IMR-90 (cell line): Measurements from ENCODE around the gene PGF. TPM values are rescaled to one million over a fixed set of nuclear protein-coding genes. Genes with fewer than 3 reads are reported as not detected.

Experiments
- ATAC-seq: fragments of 200-7000 bp; cut with Tn5 transposase; 2 replicates; pipeline ENCODE4 v1.9.1; 2020; ENCODE audit warnings: low read depth, mild to moderate bottlenecking, moderate library complexity
- BruUV-seq: library from RNA; stranded (reverse); fragments of 400-500 nt; replicated peaks from 2 replicates; lab custom pipeline; 2021; lab: Mats Ljungman, UMichigan
- CTCF ChIA-PET: fragments of 300-600 bp; formaldehyde crosslinking; extraction: SDS; loops from one replicate; lab custom pipeline; 2021; ENCODE audit warnings: antibody characterized with exemption; lab: Yijun Ruan, JAX
- POLR2A ChIA-PET: fragments of 300-600 bp; sonication (Branson Sonifier 250); formaldehyde crosslinking; loops from one replicate; lab custom pipeline; 2022; ENCODE audit warnings: antibody characterized with exemption; ENCODE audit not compliant: unreplicated experiment; lab: Charles Lee
- DNase-seq: peaks from one replicate; pipeline ENCODE4 v3.0.0; 2013
- H2AFZ ChIP-seq: replicated peaks from 2 replicates; pipeline ENCODE3; 2013; ENCODE audit warnings: low read length, mild to moderate bottlenecking; ENCODE audit not compliant: poor library complexity
- H2AK5ac ChIP-seq: 2 replicates; pipeline ENCODE4 v1.6.1; 2013; ENCODE audit warnings: low read depth, low read length, inconsistent platforms
- H2AK9ac ChIP-seq: replicated peaks from 2 replicates; pipeline ENCODE3; 2013; ENCODE audit warnings: mild to moderate bottlenecking, low read depth, low read length, moderate library complexity; ENCODE audit not compliant: poor library complexity
- H2BK120ac ChIP-seq: 2 replicates; pipeline ENCODE4 v1.6.1; 2013; ENCODE audit warnings: low read depth, low read length, inconsistent platforms
- H2BK15ac ChIP-seq: 3 replicates; pipeline ENCODE4 v1.6.1; 2013; ENCODE audit warnings: low read depth, low read length, inconsistent platforms
- H2BK20ac ChIP-seq: 2 replicates; pipeline ENCODE4 v1.6.1; 2013; ENCODE audit warnings: low read depth, mild to moderate bottlenecking, inconsistent platforms, low read length, moderate library complexity
- H2BK5ac ChIP-seq: 2 replicates; pipeline ENCODE4 v1.6.1; 2013; ENCODE audit warnings: mild to moderate bottlenecking, low read depth, low read length, inconsistent platforms; ENCODE audit not compliant: poor library complexity, severe bottlenecking
- H3K14ac ChIP-seq: replicated peaks from 2 replicates; pipeline ENCODE4 v1.6.1; 2013; ENCODE audit warnings: low read depth, low read length, inconsistent platforms
- H3K18ac ChIP-seq: 2 replicates; pipeline ENCODE4 v1.6.1; 2013; ENCODE audit warnings: low read depth, low read length, control low read depth
- H3K23ac ChIP-seq: 2 replicates; pipeline ENCODE4 v1.6.1; 2013; ENCODE audit warnings: low read depth, low read length, inconsistent platforms
- H3K27ac ChIP-seq: 2 replicates; pipeline ENCODE4 v1.5.1; 2013; ENCODE audit warnings: mild to moderate bottlenecking, control low read depth, low read length; ENCODE audit not compliant: insufficient read depth
- H3K27me3 ChIP-seq: 2 replicates; pipeline ENCODE4 v1.6.1; 2013; ENCODE audit warnings: low read length; ENCODE audit not compliant: control insufficient read depth, insufficient read depth
- H3K36me3 ChIP-seq: 2 replicates; pipeline ENCODE4 v1.6.1; 2013; ENCODE audit warnings: low read length, mixed read lengths; ENCODE audit not compliant: control insufficient read depth, insufficient read depth
- H3K4ac ChIP-seq: 2 replicates; pipeline ENCODE4 v1.6.1; 2013; ENCODE audit warnings: low read depth, low read length, inconsistent platforms
- H3K4me1 ChIP-seq: 2 replicates; pipeline ENCODE4 v1.6.1; 2013; ENCODE audit warnings: low read length, mixed read lengths; ENCODE audit not compliant: control insufficient read depth, insufficient read depth
- H3K4me2 ChIP-seq: 2 replicates; pipeline ENCODE4 v1.6.1; 2013; ENCODE audit warnings: low read depth, mild to moderate bottlenecking, control low read depth, low read length, moderate library complexity
- H3K4me3 ChIP-seq: 2 replicates; pipeline ENCODE4 v1.5.1; 2013; ENCODE audit warnings: low read depth, mild to moderate bottlenecking, control low read depth, low read length, moderate library complexity; ENCODE audit not compliant: insufficient read depth
- H3K56ac ChIP-seq: 2 replicates; pipeline ENCODE4 v1.6.1; 2013; ENCODE audit warnings: low read length, inconsistent platforms; ENCODE audit not compliant: insufficient read depth; ENCODE audit errors: extremely low read depth
- H3K79me1 ChIP-seq, 2 experiments: 2 replicates each; pipeline ENCODE4 v1.6.1; 2013; ENCODE audit warnings: low read length in 2 of 2, inconsistent platforms in 1 of 2, low read depth in 1 of 2
- H3K9ac ChIP-seq: 2 replicates; pipeline ENCODE4 v1.6.1; 2013; ENCODE audit warnings: low read depth, low read length, control low read depth
- H3K9me1 ChIP-seq: 2 replicates; pipeline ENCODE4 v1.6.1; 2013; ENCODE audit warnings: low read length, inconsistent platforms; ENCODE audit not compliant: insufficient read depth
- H3K9me3 ChIP-seq: 2 replicates; pipeline ENCODE4 v1.6.1; 2013; ENCODE audit warnings: low read length; ENCODE audit not compliant: control insufficient read depth, insufficient read depth
- H4K20me1 ChIP-seq: 2 replicates; pipeline ENCODE4 v1.6.1; 2013; ENCODE audit warnings: low read length, inconsistent platforms; ENCODE audit not compliant: insufficient read depth
- H4K5ac ChIP-seq: 2 replicates; pipeline ENCODE4 v1.6.1; 2013; ENCODE audit warnings: mild to moderate bottlenecking, low read depth, low read length, control low read depth
- H4K8ac ChIP-seq, 2 experiments: 2 replicates each; pipeline ENCODE4 v1.6.1; 2013; ENCODE audit warnings: low read depth in 2 of 2, low read length in 2 of 2, control low read depth in 1 of 2, inconsistent platforms in 1 of 2
- H4K91ac ChIP-seq: 2 replicates; pipeline ENCODE4 v1.6.1; 2013; ENCODE audit warnings: low read depth, low read length, inconsistent platforms; ENCODE audit not compliant: insufficient read depth
- RFX5 ChIP-seq: IDR thresholded peaks from 2 replicates; pipeline ENCODE4 v1.8.0; 2012; ENCODE audit warnings: low read depth, mild to moderate bottlenecking, low read length, moderate library complexity
- SMC3 ChIP-seq: fragments of 150-350 bp; IDR thresholded peaks from 2 replicates; pipeline ENCODE4 v1.6.1; 2016; ENCODE audit warnings: low read depth, mild to moderate bottlenecking, antibody characterized with exemption, low read length, moderate library complexity
- WGBS, 2 experiments: methylation state at CpG; one replicate each; pipeline versions ENCODE4 v1.1.5 to v1.1.7; 2013; ENCODE audit warnings: missing lambda C conversion rate in 2 of 2; ENCODE audit not compliant: insufficient read length in 1 of 2; ENCODE audit errors: extremely low coverage in 2 of 2; 5-methylcytosine and 5-hydroxymethylcytosine counted together
- dilution Hi-C: fragments of 300-500 bp; cut with HindIII; formaldehyde crosslinking; loops from one replicate; pipeline ENCODE4 v1.14.3; 2018; ENCODE audit warnings: low sequenced_read_pairs; ENCODE audit not compliant: unreplicated experiment
- in situ Hi-C: fragments of 300-500 bp; cut with MboI; formaldehyde crosslinking; loops from 3 replicates; pipeline ENCODE4 v1.14.3; 2019; ENCODE audit warnings: low sequenced_read_pairs, inconsistent platforms, mixed read lengths
- intact Hi-C: fragments of 100-400 bp; cut with micrococcal nuclease; formaldehyde crosslinking; loops from 2 replicates; pipeline ENCODE4 v1.10.0; 2022
- polyA plus RNA-seq, 3 experiments: library from polyadenylated mRNA; depleted of rRNA; stranded (reverse); fragments of >200 nt; gene quantifications; 2 replicates each; pipeline ENCODE4 v1.2.3, GENCODE V29; 2012; ENCODE audit warnings: low replicate concordance in 1 of 3
- total RNA-seq: library from RNA; depleted of rRNA; stranded (reverse); fragments of >200 nt; gene quantifications from 2 replicates; pipeline ENCODE4 v1.2.3, GENCODE V29; 2012

PGF gene
- total and polyA plus RNA-seq, 2 of the 4 experiments (the other 2 are of a cell fraction), result 0.36 to 0.39 TPM

GRCh38 chr14:75001899-75002298 is 46.5 kb upstream of the PGF start:
- H3K56ac ChIP-seq, result no peak overlapping the region
- CTCF ChIA-PET, result no interaction called here
- no peak overlapping the region for H3K27ac ChIP-seq
- H4K8ac ChIP-seq, result peak overlapping the region; percentile 99
- H3K4ac ChIP-seq, result peak overlapping the region; percentile 86; the same call in 1 of the 2 replicates
- no peaks in the 10 kb centered on the region for H3K9me3 ChIP-seq
- dilution Hi-C loops (no loop called here), intact Hi-C loops (loop anchor here (2.0 kb wide), 1 partner anchor 55 kb away; no protein-coding TSS in a partner anchor), in situ Hi-C loops (no loop called here)
- H3K9me1 ChIP-seq, result peaks cover 9% of the 10 kb centered on the region; the same call in 1 of the 2 replicates
- peak overlapping the region; percentile 53; the same call in 1 of the 2 replicates for H3K4me3 ChIP-seq
- no CpG with 5 or more reads among the region's 1 CpG for WGBS, 2 experiments
- POLR2A ChIA-PET, result no interaction called here
- DNase-seq (no peak), ATAC-seq (no peak)
- H2BK15ac ChIP-seq, result 0 out of 3 replicates have a peak overlapping the region, but pooled peaks have one; percentile 25
- peak overlapping the region; percentile 69 for H2BK5ac ChIP-seq
- H2BK120ac ChIP-seq, result peak overlapping the region; percentile 71; the same call in 1 of the 2 replicates
- H3K36me3 ChIP-seq, result peaks cover 8% of the 10 kb centered on the region
- H3K4me2 ChIP-seq, result peak overlapping the region; percentile 81
- H3K4me1 ChIP-seq, result peaks cover 4% of the 10 kb centered on the region
- no peak overlapping the region for H2AK5ac ChIP-seq
- H4K5ac ChIP-seq, result peak overlapping the region; percentile 91
- TF ChIP-seq SMC3, result no peak
- 0 out of 2 replicates have a peak, but pooled peaks have one; percentile 1 for TF ChIP-seq RFX5
- peak overlapping the region; percentile 91 for H3K14ac ChIP-seq
- H3K79me1 ChIP-seq, result peaks cover 20 to 38% of the 10 kb centered on the region in 2 experiments
- no peaks in the 10 kb centered on the region for H4K20me1 ChIP-seq
- peak overlapping the region; percentile 89; the same call in 1 of the 2 replicates for H3K23ac ChIP-seq
- no peak overlapping the region for H2AK9ac ChIP-seq
- H2AFZ ChIP-seq, result peak overlapping the region; percentile 99
- H4K91ac ChIP-seq, result peak overlapping the region; percentile 96; the same call in 1 of the 2 replicates
- H3K27me3 ChIP-seq, result peaks cover 3% of the 10 kb centered on the region
- H3K18ac ChIP-seq, result peak overlapping the region; percentile 68; the same call in 1 of the 2 replicates
- H3K9ac ChIP-seq, result peak overlapping the region; percentile 85; the same call in 1 of the 2 replicates
- BruUV-seq, result no TSS peak
- H2BK20ac ChIP-seq, result no peak overlapping the region
